ENCODE results near the gene UGT1A9. TPM values are rescaled to one million over a fixed set of nuclear protein-coding genes. Genes with fewer than 3 reads are reported as not detected.

UGT1A9 gene
- total RNA-seq, 1 donor from 2014 or later, result not detected

DNA sequence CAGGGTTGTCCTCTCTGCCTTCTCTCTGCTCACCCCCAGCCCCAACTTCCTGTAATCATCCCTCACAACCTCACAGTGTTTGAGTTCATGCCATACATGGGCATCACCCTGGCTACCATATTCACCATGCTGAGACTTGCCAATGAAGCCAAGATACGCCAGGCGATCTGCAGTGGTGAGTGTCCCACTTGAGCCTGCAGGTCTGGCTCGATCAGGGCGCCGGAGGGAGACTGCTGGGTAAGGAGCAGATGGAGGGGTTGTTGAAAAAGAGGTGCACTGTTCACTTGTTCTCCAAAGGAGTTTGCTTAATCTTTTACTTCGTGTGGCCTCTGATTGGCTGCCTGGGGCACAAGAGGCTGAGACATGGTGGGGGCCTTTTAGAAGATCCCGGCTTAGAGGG lies 121.0 kb downstream of the UGT1A9 start:
- ChIA-PET POLR2A (no interaction called here), CTCF (no interaction called here)
- Mint-ChIP-seq H3K4me3 (no peak overlapping the region), H3K27me3 (peaks cover 7% of the 10 kb centered on the region), H3K4me1 (no peaks in the 10 kb centered on the region), H3K27ac (no peak overlapping the region), H3K9me3 (no peaks in the 10 kb centered on the region), H3K36me3 (ENCODE audit: low read depth) (no peaks in the 10 kb centered on the region)
- DNase-seq (no peak), ATAC-seq (ENCODE audit: low read depth) (no peak)
- TF ChIP-seq, protein P1, sequence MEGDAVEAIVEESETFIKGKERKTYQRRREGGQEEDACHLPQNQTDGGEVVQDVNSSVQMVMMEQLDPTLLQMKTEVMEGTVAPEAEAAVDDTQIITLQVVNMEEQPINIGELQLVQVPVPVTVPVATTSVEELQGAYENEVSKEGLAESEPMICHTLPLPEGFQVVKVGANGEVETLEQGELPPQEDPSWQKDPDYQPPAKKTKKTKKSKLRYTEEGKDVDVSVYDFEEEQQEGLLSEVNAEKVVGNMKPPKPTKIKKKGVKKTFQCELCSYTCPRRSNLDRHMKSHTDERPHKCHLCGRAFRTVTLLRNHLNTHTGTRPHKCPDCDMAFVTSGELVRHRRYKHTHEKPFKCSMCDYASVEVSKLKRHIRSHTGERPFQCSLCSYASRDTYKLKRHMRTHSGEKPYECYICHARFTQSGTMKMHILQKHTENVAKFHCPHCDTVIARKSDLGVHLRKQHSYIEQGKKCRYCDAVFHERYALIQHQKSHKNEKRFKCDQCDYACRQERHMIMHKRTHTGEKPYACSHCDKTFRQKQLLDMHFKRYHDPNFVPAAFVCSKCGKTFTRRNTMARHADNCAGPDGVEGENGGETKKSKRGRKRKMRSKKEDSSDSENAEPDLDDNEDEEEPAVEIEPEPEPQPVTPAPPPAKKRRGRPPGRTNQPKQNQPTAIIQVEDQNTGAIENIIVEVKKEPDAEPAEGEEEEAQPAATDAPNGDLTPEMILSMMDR (IDR thresholded peaks at IDR 0.05), result no peak
- intact Hi-C loops (cut with micrococcal nuclease), result no loop called here

- Mint-ChIP-seq H3K4me3 (no peak overlapping the region), H3K36me3 (ENCODE audit: low read depth) (no peaks in the 10 kb centered on the region), H3K27me3 (peaks cover 7% of the 10 kb centered on the region), H3K4me1 (no peaks in the 10 kb centered on the region), H3K27ac (no peak overlapping the region), H3K9me3 (no peaks in the 10 kb centered on the region)
- no peak for ATAC-seq (ENCODE audit: low read depth)
- intact Hi-C loops (cut with micrococcal nuclease), result no loop called here
- TF ChIP-seq, protein P1 (IDR thresholded peaks at IDR 0.05), result no peak
- ChIA-PET POLR2A (no interaction called here), CTCF (no interaction called here)
- DNase-seq, result no peak
These were observed 121.9 kb downstream of the UGT1A9 start for GRCh38 chr2:233793465-233794127.

- Mint-ChIP-seq H3K4me3 (no peak overlapping the region), H3K36me3 (ENCODE audit: low read depth) (no peaks in the 10 kb centered on the region), H3K27me3 (peaks cover 7% of the 10 kb centered on the region), H3K27ac (no peak overlapping the region), H3K9me3 (no peaks in the 10 kb centered on the region), H3K4me1 (no peaks in the 10 kb centered on the region)
- TF ChIP-seq, protein P1 (IDR thresholded peaks at IDR 0.05), result no peak
- ATAC-seq (ENCODE audit: low read depth) (no peak), DNase-seq (no peak)
- POLR2A ChIA-PET, result no interaction called here
- intact Hi-C loops (cut with micrococcal nuclease), result no loop called here
- CTCF ChIA-PET, result no interaction called here
These were observed 122.5 kb downstream of the UGT1A9 start for GRCh38 chr2:233794128-233794658.

DNA sequence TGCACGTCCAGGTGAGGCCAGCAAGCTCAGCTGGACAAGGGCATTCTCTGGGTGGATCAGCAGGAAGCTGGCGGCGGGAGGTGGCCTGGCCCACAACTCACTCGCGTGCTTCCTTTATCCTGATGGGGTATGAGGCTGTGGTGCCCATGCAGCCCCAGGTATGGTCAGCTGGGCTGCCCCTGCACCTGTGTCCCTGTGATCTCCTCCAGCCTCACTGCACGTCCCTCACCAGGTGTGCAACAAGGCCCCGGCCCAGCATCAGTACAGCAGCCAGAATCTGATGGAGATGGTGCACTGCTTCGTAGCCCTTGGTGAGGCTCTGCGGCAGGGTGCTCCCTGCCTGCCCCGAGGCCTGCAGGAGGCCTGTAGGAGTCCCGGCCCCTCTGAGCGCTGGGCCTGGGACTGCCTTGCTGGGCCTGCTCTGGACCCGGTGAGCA lies 124.1 kb downstream of the UGT1A9 start:
- no peaks in the 10 kb centered on the region for H3K4me1 Mint-ChIP-seq
- POLR2A ChIA-PET, result no interaction called here
- peaks cover 7% of the 10 kb centered on the region for H3K27me3 Mint-ChIP-seq
- intact Hi-C loops (cut with micrococcal nuclease), result no loop called here
- no peak overlapping the region for H3K4me3 Mint-ChIP-seq
- no peak overlapping the region for H3K27ac Mint-ChIP-seq
- H3K36me3 Mint-ChIP-seq (ENCODE audit: low read depth), result no peaks in the 10 kb centered on the region
- ATAC-seq (ENCODE audit: low read depth), result no peak
- peaks cover 2% of the 10 kb centered on the region for H3K9me3 Mint-ChIP-seq
- TF ChIP-seq, protein P1 (IDR thresholded peaks at IDR 0.05), result no peak
- CTCF ChIA-PET, result no interaction called here
- no peak for DNase-seq

- POLR2A ChIA-PET, result no interaction called here
- no peak overlapping the region for H3K27ac Mint-ChIP-seq
- CTCF ChIA-PET, result no interaction called here
- no peak overlapping the region for H3K4me3 Mint-ChIP-seq
- DNase-seq, result no peak
- no peaks in the 10 kb centered on the region for H3K4me1 Mint-ChIP-seq
- peaks cover 2% of the 10 kb centered on the region for H3K9me3 Mint-ChIP-seq
- no peaks in the 10 kb centered on the region for H3K36me3 Mint-ChIP-seq (ENCODE audit: low read depth)
- peaks cover 7% of the 10 kb centered on the region for H3K27me3 Mint-ChIP-seq
- TF ChIP-seq, protein P1 (IDR thresholded peaks at IDR 0.05), result no peak
- intact Hi-C loops (cut with micrococcal nuclease), result no loop called here
- no peak for ATAC-seq (ENCODE audit: low read depth)
These were observed 124.6 kb downstream of the UGT1A9 start for GRCh38 chr2:233796254-233796653.

Measured in activated B cell treated with CpG ODN at 0.5 μM for 24 hours (primary cell).